A549 (cell line): ENCODE measurements around the gene UAP1.

Experiments
- CEBPB ChIP-seq, 2 experiments: fragments of >200 bp in 1 of 2; sonication (Bioruptor Twin) in 1 of 2; formaldehyde crosslinking in 1 of 2; IDR thresholded peaks; 2 replicates each; pipeline ENCODE4 v1.6.1; 2012 to 2016
- CHD2 ChIP-seq: fragments of 150-350 bp; IDR thresholded peaks from 2 replicates; pipeline ENCODE4 v1.6.1; 2014; ENCODE audit warnings: low read length; ENCODE audit not compliant: partially characterized antibody
- CTCF ChIP-seq: fragments of >200 bp; sonication (Bioruptor Twin); formaldehyde crosslinking; IDR thresholded peaks from 3 replicates; pipeline ENCODE4 v1.5.1; 2016
- ESRRA ChIP-seq: fragments of 150-350 bp; IDR thresholded peaks from 2 replicates; pipeline ENCODE4 v1.6.1; 2014; ENCODE audit warnings: mild to moderate bottlenecking, low read length, borderline replicate concordance
- GATA3 ChIP-seq: IDR thresholded peaks from 2 replicates; pipeline ENCODE4 v1.6.1; 2012; ENCODE audit warnings: borderline replicate concordance
- HOXA7 ChIP-seq: fragments of 250-450 bp; sonication (Bioruptor Pico); IDR thresholded peaks from 2 replicates; pipeline ENCODE4 v1.5.0; 2020; ENCODE audit warnings: mild to moderate bottlenecking, moderate library complexity
- POLR2A ChIP-seq: IDR thresholded peaks from 2 replicates; pipeline ENCODE4 v1.6.1; 2012; ENCODE audit warnings: mild to moderate bottlenecking, low read length
- RAD21 ChIP-seq, 2 experiments: fragments of >200 bp in 1 of 2; sonication (Bioruptor Twin) in 1 of 2; formaldehyde crosslinking in 1 of 2; IDR thresholded peaks in 1 of 2; conservative IDR thresholded peaks in 1 of 2; 2 replicates in 1 of 2; 3 replicates in 1 of 2; pipeline ENCODE4 v1.6.1; 2012 to 2018; ENCODE audit warnings: inconsistent platforms in 1 of 2
- RFX5 ChIP-seq: fragments of 450-650 bp; IDR thresholded peaks from 2 replicates; pipeline ENCODE4 v1.7.1; 2014; ENCODE audit warnings: antibody characterized with exemption, mild to moderate bottlenecking, moderate library complexity
- SMC3 ChIP-seq: fragments of >200 bp; sonication (Bioruptor Twin); formaldehyde crosslinking; IDR thresholded peaks from 3 replicates; pipeline ENCODE4 v1.6.1; 2018; ENCODE audit warnings: inconsistent platforms
- SREBF2 ChIP-seq: fragments of 450-650 bp; IDR thresholded peaks from 2 replicates; pipeline ENCODE4 v1.6.1; 2014; ENCODE audit warnings: mild to moderate bottlenecking, moderate library complexity
- TF ChIP-seq, protein P1 (sequence below): IDR thresholded peaks from 2 replicates; pipeline ENCODE4 v1.6.1; 2012
- TF ChIP-seq, protein P2 (sequence below): fragments of 450-650 bp; IDR thresholded peaks from 2 replicates; pipeline ENCODE4 v1.6.1; 2014; ENCODE audit warnings: antibody characterized with exemption
- TF ChIP-seq, protein P3 (sequence below): fragments of 250-450 bp; sonication (Bioruptor Pico); IDR thresholded peaks from 2 replicates; pipeline ENCODE4 v1.5.0; 2020; ENCODE audit warnings: low read depth, mild to moderate bottlenecking, moderate library complexity

GRCh38 chr1:162587347-162587746, 25.8 kb downstream of the UAP1 start:
- TF ChIP-seq CTCF (no peak), CHD2 (no peak), RAD21 (conservative IDR thresholded peaks at IDR 0.05 in 1 of 2, IDR thresholded peaks at IDR 0.05 in 1 of 2) (no peak), ESRRA (no peak), CEBPB (IDR thresholded peaks at IDR 0.05) (no peak), POLR2A (no peak), SREBF2 (no peak), GATA3 (no peak), RFX5 (no peak), HOXA7 (no peak), SMC3 (no peak)
- TF ChIP-seq, protein P1, sequence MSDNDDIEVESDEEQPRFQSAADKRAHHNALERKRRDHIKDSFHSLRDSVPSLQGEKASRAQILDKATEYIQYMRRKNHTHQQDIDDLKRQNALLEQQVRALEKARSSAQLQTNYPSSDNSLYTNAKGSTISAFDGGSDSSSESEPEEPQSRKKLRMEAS, result no peak
- TF ChIP-seq, protein P2, sequence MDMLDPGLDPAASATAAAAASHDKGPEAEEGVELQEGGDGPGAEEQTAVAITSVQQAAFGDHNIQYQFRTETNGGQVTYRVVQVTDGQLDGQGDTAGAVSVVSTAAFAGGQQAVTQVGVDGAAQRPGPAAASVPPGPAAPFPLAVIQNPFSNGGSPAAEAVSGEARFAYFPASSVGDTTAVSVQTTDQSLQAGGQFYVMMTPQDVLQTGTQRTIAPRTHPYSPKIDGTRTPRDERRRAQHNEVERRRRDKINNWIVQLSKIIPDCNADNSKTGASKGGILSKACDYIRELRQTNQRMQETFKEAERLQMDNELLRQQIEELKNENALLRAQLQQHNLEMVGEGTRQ, result no peak
- TF ChIP-seq, protein P3, sequence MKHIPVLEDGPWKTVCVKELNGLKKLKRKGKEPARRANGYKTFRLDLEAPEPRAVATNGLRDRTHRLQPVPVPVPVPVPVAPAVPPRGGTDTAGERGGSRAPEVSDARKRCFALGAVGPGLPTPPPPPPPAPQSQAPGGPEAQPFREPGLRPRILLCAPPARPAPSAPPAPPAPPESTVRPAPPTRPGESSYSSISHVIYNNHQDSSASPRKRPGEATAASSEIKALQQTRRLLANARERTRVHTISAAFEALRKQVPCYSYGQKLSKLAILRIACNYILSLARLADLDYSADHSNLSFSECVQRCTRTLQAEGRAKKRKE (CRISPR knock-in tag), result no peak
